GM19452 (cell line): ENCODE results near the gene MTTP.

ENCODE experiments used
- ATAC-seq: cut with Tn5 transposase; IDR thresholded peaks from one replicate; pipeline ENCODE4 v1.9.1; 2021; ENCODE audit not compliant: unreplicated experiment

MTTP gene

DNA sequence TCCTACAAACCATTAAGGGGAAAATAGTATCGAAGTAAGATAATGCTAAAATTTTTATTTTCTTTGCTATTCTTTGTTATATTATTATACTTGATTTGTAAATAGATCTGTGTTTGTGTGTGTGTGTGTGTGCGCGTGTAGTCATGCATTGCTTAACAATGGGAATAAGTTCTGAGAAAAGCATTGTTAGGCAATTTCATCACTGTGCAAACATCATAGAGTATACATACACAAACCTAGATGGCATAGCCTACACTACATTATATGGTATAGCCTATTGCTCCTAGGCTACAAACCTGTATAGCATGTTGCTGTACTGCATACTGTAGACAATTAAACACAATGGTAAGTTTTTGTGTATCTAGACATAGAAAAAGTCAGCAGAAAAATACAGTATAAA is 17.1 kb downstream of the MTTP start:
- ATAC-seq = no peak

- ATAC-seq = peak; percentile 67
Measured at GRCh38 chr4:99593781-99594641, 19.4 kb downstream of the MTTP start.

DNA sequence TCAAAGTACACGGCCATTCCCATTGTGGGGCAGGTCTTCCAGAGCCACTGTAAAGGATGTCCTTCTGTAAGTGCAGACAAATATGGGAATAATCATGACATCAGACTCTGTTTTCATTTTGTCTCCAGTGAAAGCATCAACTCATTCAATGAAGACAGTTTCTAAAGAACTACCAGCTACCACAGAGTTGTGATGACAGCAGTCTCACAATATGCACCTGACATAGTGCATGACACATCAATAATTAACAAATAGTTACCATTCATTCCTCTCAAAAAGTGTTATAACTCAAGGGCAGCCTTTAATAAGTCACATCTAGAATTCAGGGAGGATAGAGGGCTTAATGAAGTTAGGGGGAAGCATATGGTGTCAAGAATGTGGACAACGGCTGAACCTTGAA is 20.2 kb downstream of the MTTP start:
- ATAC-seq = peak; percentile 61

DNA sequence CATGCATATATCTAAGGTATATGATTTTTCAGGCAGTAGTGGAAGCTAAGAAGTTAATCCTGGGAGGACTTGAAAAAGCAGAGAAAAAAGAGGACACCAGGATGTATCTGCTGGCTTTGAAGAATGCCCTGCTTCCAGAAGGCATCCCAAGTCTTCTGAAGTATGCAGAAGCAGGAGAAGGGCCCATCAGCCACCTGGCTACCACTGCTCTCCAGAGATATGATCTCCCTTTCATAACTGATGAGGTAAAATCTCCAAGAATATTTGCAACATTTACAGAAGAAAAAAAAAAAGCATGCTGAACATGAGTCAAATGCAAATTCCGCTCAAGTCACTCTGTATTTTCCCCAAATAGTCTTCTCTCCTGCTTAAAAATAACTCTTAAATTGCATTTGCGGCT is 32.1 kb downstream of the MTTP start:
- no peak for ATAC-seq

- no peak for ATAC-seq
Measured at GRCh38 chr4:99608417-99608816, 33.8 kb downstream of the MTTP start.

DNA sequence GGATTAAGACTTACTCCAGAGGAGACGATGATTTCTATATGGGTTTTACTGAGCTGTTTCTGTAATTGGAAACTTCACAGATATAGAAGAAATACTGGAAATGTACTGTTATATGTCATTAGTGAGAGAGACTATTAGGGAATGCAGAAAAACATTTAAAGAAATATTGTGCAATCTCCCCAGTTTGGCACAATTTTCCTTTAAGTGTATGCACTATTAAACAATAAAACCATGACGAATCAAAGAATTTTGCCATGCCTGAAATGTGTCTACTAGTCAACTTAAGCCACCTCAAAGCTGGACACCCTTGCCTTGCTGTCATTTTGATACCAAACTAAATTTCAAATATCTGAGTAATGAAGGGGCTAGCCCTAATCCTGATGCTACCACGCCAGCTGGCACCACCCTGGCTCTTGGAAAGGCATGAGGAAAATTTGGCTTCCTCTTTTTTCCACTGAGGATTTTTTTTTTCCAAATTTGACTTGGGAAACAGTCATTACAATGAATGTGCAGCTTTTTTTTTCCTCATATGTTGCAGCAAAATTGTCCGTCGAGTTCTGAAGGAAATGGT is 36.1 kb downstream of the MTTP start:
- ATAC-seq = no peak

DNA sequence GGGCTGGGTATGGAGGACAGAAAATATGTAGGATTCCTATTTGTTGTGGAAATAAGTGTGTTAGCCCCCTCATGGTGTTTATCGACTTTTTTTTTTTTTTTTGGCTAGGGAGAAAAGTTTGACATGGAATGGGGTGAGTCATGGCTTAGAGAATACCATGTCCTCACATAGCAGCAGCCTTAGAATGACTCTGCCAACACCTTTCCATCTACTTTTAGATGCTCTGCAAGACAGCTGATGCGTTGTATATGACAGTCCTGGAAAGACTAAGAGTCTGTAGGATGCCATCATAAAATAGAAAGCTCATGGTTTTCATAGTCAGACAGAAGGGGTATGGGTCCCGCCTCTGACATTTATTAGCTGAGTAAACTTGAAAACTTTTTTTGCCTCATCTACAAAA is 37.7 kb downstream of the MTTP start:
- ATAC-seq = no peak

DNA sequence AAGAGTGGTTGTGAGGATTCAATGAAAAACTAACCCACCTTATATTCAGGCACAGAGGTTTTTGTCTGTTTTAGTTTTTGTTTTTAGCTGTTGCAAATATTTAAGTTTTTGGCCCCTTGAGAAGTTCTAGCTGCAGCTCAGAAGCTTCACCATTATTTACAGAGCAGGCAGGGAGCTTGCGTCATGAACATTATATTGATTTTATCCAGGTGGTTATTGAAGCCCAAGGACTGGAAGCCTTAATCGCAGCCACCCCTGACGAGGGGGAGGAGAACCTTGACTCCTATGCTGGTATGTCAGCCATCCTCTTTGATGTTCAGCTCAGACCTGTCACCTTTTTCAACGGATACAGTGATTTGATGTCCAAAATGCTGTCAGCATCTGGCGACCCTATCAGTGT is 38.1 kb downstream of the MTTP start:
- no peak for ATAC-seq

DNA sequence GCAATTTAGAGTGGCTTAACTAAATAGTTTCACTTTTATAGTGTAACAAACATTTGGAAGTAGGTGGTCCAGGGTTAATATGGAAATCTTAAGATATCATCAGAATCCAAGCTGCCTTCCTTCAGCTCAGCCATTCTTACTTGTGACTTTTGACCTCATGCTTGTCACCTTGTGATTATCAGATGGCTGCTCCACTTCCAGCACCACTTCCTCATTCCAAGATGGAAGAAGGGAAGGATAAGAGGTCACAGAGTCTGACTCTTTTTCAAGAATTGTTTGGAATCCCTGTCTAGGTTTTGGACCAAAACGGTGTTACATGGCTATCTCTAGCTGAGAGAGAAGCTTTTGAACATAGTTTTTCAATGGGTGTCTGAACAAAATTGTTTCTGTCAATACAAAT is 39.9 kb downstream of the MTTP start:
- no peak for ATAC-seq

DNA sequence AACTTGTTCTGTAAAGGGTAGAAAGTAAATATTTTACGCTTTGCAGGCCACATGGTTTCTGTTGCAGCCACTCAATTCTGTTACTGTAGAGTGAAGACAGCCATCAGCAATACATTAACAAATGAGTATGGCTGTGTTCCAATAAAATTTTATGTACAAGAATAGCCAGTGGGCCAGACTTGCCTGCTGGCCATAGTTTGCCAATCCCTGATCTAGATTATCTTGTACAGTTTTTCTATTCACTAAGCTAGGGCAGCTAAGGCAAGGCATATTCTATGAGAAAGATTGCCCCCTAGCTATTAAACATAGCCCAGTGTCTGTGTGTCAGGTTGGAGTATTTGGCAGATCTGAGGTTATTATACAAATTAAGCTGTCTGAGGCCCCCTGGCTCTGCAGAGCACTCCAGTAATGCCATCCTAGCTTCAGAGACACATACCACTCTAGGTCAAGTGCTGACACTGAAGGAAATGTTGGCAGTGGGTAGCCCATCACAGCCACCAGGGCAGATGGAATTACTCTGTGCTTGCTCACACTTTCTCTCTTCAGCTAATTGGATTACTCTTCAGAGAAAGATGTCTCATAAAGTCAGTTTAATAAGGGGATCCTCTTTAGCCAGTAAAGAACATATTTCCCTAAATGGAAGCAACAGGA is 40.7 kb downstream of the MTTP start:
- ATAC-seq = no peak

DNA sequence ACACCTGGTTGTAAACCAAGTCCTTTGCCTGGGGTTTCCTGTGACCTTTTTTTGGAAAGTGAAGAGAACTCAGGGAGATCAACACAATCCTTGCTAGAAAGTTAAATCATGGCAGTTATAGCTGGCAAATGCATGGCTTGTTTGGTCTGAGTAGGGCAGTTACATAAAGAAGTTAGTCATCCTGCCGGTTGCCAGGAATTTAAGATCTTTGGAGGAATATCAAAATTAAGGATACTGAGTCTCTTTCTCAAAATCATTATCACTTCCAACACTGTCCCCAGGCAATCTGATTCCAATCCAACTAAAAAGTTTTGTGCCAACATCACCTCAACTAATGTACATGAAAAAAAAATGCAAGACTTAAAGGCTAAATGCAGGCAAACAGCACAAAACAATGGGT is 42.8 kb downstream of the MTTP start:
- no peak for ATAC-seq

DNA sequence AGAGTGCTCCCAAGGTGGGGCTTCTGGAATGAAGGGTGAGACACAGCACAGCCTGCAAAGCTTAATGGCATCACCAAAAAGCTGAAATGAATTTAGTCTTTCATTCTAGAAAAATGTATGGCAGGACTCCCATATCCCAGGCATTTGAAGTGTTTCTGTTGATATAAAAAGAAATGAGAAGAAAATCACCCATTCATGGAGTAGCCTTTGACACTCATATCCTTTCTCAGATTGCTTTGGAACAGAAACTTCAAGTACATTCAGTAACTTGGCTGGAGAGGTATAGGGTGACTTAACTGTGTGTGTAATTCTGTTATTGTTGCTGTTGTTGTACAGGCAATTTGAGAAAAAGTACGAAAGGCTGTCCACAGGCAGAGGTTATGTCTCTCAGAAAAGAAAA is 47.7 kb downstream of the MTTP start:
- ATAC-seq = no peak

DNA sequence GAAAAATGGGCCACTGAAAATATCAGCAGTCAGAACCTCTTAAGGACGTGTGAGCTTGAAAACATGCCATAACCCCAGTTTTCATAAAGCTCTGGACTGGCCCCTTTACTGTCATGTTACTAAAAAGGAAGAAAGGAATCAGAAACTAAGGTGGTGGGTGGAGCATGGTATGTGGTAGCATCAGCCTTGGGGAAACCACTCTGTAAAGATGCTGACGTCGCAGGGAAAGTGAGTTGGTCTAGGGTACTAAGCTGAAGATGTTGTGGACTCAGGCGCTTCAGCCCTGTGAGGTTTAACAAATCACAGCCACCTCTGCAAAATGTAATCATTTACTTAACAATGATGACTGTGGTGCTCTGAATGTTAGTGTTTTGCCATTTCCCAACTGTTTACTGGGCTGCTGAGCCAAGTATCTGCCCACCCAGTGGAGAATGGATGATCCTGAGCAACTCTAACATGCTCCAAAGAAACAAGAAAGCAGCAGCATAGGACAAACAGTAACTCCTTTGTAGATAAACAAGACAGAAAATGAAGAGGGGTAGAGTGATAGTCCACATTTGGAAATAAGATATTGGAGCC is 49.6 kb downstream of the MTTP start:
- no peak for ATAC-seq

GRCh38 chr4:99625369-99625768 is 50.7 kb downstream of the MTTP start:
- ATAC-seq = peak; percentile 64

DNA sequence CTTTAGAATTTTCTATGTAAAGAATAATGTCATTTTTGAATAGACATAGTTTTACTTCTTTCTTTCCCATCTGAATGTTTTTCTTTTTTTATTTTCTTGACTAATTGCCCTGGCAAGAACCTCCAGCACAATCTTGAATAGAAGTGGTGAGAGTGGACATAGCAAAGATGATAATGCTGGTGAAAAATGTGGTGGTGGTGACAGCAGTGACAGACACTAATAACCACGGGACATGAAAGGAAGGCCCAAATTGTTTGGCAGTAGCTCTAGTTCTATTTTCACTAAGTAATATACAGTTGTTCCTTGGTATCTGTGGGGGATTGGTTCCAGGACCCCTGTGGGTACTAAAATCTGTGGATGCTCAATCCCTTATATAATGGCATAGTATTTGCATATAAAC is 53.4 kb downstream of the MTTP start:
- no peak for ATAC-seq

GRCh38 chr4:99629962-99630554 is 55.4 kb downstream of the MTTP start:
- ATAC-seq = no peak

GRCh38 chr4:99630857-99631360 is 56.3 kb downstream of the MTTP start:
- no peak for ATAC-seq

DNA sequence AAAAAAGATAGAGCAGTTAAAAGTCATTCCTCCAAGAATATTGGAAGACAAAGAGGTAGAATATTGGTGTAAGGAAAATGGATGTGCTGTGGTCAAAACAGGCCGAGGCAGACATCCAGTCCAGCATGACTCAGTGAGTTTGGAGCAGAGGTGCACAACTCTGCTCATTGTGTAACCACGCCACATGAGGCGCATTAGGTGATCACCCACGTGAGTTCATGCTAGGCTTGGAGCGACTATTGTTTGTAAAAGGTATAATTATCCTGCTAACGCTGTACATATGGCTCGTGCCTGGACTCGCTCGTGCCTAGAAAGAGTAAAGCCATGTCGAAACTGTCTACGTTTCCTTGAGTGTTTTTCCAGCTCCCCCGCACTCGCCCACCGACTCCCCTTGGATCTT is 59.1 kb downstream of the MTTP start:
- no peak for ATAC-seq

DNA sequence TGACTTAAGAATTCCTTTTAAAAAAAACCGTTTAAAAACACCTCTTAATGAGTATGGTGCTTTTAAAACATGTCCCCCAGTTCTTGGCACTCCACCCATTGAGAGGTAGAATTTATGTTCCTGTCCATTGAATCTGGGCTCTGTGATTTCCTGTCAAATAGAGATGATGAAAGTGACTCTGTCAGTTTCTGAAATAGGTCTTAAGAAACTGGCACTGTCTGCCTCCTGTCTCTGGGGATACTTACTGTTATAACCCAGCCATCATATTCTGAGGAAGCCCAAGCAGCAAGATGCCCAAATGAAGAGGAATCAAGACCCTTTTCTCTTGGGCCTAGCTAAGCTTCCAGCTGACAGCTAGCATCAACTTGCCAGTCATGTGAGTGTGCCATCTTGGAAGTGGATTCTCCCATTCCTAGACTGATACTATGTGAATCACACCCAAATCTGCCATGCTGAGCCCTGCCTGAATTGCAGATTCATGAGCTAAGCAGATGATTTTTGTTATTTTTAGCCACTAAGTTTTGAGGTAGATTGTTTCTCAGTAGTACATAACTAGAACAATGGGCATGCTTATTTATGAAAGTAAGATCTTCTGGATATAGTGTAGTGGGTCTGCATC is 60.2 kb downstream of the MTTP start:
- no peak for ATAC-seq

DNA sequence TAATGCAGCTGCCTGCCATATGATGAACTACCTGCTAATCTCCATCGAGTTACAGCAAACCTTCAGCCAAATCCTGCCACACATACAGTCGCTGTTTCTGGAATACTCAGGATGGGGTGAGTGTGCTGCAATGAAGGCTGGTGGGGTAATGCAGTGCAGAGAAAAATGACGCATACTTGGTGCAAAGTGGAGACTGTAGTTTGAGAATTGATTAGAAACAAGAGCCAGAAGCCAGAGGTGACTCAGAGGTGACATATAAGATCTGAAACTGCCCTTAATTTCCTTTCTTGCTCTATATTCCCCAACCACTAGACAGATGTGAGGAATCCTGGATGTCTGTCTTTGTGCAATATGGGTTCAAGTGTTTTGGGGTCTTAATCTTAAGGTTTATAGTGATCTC is 61.0 kb downstream of the MTTP start:
- peak; percentile 43 for ATAC-seq

DNA sequence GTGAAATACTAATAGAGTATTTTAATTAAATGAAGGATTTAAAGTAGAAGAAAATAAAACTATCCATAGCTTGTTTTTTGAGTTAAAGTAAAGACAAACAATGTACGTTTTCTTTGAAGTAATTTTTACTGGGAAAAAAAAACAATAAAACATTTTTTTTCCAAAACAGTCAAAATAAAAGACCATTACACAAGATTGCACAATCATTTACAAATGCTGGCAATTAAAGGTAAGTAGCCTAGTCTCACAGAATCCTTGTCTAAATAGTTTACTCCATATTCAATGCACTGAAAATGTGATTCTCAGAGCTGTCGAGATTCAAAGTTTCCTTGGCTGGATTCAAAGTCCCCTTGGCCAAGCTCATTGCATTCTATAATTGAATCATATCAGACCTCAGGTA is 61.8 kb downstream of the MTTP start:
- ATAC-seq = no peak
